Activated T-helper 9 cell treated with anti-CD3 and anti-CD28 coated beads, Interleukin-2, amount 50 U/mL, for 16 hours (primary cell): Measurements from ENCODE around the gene INHBE.
"Not testable (repeated sequence)": the region's sequence is repeated elsewhere in the genome, so short reads cannot be mapped to it uniquely, and the experiment has no call there.

ENCODE experiments used
- DNase-seq: peaks from one replicate; pipeline ENCODE4 v3.0.0-alpha.2; 2020; ENCODE audit warnings: low read depth

INHBE gene

DNA sequence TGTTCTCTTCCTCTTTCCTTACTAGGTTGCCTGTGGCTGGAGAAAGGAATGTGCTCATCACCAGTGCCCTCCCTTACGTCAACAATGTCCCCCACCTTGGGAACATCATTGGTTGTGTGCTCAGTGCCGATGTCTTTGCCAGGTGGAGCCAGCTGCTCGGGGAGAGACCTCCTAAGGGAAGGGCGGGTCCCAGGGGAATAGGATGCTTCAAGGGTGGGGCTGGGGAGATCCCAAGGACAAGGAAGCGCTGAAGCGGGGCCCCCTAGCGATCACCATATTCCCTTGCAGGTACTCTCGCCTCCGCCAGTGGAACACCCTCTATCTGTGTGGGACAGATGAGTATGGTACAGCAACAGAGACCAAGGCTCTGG, 43.0 kb downstream of the INHBE start:
- no peak for DNase-seq

DNA sequence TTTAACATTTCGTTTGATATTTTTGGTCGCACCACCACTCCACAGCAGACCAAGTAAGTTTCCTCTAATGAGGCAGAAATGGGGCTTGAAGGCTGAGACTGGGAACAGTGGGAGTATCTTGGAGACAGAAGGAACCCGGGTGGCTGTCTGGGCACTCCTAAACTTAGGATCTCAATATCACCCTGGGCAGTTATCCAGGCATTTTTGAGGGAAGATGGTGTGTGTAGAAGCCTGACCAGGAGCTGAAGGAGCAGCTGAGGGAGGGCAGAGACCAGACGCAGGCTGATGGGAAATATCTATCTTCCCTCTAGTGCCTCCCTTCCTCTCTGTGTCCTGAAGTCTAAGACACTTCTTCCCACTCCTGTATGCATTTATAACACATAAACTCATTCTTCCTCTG, 43.5 kb downstream of the INHBE start:
- DNase-seq, result no peak

DNA sequence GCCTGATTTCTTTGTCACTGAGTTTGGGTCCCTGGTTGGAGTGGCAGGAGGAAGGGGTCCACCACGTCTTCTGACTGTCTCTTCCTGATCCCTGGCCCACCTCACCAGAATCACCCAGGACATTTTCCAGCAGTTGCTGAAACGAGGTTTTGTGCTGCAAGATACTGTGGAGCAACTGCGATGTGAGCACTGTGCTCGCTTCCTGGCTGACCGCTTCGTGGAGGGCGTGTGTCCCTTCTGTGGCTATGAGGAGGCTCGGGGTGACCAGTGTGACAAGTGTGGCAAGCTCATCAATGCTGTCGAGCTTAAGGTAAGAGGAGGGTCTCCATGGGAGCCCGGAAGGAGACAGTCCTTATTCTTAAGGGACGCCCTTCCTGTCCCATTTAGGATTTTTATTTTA, 45.1 kb downstream of the INHBE start:
- DNase-seq, result no peak

DNA sequence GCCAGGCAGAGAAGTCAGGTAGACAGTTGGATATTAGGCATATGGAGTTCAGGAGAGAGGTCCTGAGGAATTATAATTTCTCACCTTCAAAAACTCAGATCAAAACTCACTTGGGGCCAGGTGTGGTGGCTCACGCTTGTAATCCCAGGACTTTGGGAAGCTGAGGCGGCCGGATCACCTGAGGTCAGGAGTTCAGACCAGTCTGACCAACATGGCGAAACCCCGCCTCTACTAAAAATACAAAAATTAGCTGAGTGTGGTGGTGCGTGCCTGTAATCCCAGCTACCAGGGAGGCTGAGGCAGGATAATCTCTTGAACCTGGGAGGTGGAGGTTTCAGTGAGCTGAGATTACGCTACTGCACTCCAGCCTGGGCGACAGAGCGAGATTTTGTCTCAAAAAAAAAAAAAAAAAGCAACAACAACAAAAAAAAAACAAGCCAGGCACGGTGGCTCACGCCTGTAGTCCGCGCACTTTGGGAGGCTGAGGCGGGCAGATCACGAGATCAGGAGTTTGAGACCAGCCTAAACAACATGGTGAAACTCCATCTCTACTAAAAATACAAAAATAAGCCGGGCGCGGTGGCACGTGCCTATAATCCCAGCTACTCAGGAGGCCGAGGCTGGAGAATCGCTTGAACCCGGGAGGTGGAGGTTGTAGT, 47.3 kb downstream of the INHBE start:
- not testable (repeated sequence) for DNase-seq

DNA sequence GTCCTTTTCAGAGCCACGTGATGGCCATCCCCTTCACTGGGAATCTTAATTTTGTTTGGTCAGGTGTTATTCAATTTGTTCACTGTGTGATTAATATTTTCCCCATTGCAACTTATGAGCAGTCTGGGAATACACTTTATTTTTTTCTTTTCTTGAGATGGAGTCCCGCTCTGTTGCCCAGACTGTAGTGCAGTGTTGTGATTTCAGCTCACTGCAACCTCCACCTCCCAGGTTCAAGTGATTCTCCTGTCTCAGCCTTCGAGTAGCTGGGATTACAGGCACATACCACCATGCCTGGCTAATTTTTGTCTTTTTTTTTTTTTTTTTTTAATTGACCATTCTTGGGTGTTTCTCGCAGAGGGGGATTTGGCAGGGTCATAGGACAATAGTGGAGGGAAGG, 51.4 kb downstream of the INHBE start:
- DNase-seq, result not testable (repeated sequence)
